ENCODE results near the gene MTA1.

MTA1 gene

DNA sequence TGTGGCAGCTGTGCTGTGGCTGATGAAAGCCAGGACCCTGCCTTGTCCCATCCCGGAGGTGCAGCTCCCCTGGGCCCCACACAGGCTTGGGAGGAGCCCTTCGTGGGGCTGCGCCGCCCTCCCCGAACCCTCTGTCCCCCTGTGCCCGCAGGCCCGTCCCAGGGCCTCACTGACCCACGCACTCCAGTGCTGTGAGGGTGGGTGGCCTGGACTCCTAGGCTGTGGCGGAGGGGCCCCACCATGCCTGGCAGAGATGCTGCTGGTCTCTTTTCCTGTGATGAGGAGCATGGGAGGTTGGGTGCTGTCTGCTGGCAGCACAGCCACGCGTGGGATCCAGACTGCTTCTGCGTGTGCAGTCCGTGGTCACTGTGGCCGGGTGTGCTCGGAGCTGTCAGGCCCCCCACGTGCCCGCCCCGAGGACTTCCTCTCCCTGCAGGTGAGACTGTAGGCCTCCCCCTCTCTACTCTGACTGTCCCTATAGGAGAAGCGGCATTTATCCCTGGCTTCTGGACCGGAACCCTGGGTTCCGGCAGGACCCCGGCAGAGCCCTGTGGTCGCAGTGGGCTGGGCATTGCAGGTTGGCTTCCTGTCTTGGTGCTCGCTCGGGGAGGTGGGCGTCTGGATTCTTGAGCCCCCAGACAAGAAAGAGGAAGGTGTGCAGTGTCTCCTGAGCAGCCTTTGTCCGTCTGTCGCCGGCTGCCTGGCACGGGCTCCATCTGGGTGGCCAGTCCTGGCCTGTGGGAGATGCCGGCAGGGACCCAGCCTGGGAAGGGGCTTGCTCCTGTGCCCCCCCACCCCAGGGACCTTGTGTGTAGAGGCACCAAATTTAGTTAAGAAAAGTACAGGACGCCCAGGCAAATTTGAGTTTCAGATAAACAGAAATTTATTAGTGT is 2.3 kb downstream of the MTA1 start:
- DNase-seq, result no peak

DNA sequence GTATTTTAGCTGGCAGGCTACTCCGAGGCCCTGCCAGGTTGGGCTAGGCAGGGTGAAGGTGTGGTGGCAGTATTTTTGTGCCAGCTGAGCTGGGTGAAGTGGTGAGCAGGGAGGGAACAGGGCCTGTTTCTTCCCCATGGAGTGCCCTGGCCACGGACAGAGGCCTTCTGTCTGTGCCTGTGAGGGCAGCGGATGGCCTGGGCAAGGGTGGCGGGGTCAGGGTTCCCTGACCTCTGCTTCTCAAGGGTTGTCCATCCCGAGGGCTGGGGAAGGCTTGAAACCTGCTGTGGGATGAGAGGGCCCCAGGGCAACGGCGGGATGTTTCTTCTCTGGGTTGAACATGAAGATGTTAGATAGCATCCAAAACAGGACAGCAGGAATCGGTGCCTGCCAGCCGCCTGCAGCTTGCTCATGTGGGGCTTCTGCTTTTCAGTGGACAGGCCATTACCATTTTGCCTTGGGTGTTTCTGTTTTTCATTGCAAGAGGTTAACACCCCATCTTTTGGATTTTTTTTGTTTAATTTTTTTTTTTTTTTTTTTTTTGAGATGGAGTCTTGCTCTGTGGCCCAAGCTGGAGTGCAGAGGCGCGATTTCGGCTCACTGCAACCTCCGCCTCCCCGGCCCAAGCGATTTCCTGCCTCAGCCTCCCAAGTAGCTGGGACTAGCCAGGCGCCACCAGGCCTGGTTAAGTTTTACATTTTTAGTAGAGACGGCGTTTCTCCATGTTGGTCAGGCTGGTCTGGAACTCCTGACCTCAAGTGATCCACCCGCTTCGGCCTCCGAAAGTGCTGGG is 3.3 kb downstream of the MTA1 start:
- DNase-seq, result no peak

DNA sequence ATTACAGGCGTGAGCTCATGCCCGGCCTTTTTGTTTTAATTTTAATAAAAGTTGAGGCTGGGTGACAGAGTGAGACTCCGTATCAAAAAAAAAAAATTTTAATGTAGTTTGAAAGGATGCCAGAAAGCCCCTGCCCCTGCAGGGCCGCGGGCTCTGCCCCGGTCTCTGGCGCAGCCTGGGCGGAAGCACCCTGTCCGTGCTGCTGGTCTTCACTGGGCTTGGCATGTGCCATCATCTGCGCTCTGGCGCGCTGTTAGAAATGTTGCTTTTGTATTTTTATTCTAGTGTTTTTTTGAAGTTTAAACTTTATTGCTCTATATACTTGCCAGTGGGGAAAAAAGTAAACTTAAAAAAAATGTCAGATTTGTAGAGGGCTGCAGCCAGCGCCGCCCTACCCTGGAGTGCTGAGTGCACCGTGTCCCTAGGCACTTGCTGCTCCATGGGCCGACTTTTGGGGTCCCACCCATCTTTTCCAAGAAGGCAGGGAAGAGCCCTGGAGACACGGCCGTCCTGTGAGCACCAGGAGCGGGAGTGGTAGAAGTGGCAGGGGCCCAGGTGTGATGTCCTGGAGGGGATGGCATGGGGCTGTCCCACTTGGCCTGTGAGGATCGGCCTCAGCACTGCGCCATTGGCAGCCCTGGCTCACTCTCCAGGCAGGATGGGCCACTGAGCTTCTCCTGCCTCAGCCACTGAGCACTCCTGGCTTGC is 4.0 kb downstream of the MTA1 start:
- DNase-seq, result no peak

DNA sequence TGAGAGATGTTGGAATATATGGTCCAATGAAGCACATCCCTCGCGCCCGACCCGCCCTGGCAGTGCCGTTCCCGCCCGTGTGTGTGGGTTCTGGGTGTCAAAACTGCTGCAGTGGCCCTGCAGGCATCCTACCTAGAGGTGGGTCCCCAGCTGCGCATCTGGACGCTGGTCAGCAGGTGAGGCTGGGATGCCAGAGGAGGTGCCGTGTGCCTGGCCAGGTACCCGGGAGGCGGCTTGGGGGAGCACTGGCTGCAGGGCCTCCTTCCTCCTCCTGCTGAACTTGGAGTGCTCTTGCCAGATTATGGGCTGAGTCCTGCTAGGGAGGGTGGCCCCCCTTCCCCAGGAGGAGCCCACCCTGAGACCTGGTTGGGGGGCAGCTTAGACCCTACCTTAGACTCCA is 5.2 kb downstream of the MTA1 start:
- DNase-seq, result no peak

DNA sequence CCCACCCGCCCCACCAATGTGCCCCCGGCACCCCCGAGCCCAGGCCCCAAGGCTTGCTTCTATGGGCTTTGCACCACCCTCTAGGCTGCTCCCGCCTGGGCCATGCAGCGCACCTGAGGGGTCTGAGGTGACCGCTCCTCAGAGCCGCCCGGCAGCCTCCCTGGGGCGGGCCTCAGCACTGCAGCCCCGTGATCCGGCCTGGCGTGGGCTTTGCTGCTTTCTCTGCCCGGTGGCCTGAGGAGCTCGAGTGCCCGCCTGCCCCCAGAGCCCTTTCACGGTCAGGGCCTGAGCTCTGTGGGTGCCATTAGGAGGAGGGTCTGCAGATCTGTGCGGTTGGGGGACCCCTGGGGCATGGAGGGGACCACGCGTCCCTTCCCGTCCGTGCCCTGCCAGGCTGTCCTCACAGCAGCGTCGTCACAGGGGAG is 6.2 kb downstream of the MTA1 start:
- DNase-seq, result no peak

DNA sequence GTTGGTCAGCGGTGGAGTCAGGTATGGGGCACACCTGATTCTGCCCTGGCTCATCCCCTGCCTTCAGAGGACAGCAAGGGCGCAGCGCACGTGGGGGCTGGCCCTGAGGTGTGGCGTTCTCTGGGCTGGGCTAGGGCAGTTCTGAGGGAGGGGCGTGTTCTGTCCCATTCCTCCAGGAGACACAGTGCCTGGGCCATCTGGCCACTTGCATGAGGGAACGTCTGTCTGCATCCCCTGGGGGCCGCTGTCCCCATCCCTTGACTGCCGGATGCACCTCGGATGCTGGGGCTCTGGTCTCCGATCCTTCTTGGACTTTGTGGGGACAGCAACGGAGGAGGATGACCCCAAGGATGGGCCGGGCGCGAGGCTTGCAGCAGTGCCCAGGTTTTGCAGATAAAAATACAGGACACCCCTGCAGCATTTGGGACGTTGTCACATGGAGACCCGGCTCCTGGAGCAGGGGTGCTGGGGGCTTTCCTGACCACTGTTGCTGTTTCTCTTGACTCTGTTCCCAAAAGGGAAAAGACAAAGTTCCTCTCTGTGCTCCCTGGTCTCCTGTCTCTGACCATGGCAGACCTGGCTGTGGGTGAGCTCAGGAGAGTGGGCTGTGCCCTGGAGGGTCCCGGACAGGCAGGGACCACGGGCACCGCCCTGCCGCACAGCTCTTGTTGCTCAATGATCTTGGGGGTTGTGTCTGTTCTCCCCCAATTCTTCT is 6.9 kb downstream of the MTA1 start:
- no peak for DNase-seq

DNA sequence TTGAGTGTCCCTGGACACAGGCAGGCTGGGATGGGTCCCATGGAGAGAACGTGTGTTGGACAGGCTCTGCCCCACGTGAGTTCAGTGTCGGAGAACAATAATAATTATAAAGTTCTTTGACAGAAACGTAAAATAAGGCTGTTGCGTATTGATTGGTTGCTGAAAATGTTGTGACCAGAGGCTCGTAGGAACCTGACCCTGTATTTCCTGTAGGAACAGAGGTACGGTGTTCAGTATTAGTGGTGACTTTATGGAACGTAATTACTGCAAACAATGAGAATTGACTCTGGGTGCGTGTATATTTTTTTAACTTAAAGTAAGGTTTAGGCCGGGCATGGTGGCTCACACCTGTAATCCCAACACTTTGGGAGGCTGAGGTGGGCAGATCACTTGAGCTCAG is 7.8 kb downstream of the MTA1 start:
- DNase-seq, result no peak

DNA sequence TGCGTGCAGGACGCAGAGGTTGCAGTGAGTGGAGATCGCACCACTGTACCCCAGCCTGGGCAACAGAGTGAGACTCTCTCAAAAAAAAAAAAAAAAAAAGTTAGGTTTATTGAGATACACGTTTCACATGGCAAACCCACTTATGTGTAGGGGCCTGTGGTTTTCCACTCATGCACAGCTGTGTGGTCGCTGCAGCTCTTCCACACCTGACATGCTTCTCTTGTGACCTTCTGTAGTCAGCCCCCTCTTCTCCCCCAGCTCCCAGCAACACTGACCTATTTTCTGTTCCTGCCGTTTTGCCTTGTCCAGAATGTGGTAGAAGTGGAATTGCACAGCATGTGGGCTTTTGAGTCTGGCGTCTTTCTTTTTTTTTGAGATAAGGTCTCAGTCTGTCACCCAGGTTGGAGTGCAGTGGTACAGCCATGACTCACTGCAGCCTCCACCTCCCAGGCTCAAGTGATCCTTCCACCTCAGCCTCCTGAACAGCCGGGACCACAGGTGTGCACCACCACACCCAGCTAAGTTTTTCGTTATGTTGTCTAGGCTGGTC is 8.4 kb downstream of the MTA1 start:
- no peak for DNase-seq

DNA sequence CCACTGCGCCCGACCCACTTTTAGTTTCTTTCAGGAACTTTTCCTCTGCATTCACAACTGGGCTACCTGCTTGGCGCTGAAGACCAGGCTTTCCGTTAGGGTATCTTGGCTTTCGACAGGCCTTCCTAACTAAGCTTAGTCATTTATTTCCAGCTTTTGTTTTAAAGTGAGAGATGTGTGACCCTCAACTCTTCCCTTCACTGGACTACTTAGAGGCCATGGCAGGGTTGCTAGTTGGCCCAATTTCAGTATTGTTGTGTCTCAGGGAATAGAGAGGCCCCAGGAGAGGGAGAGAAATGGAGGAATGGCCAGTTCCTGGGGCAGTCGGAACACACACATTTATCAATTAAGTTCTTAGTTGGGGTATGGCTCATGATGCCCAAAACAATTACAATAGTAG is 10.4 kb downstream of the MTA1 start:
- no peak for DNase-seq

DNA sequence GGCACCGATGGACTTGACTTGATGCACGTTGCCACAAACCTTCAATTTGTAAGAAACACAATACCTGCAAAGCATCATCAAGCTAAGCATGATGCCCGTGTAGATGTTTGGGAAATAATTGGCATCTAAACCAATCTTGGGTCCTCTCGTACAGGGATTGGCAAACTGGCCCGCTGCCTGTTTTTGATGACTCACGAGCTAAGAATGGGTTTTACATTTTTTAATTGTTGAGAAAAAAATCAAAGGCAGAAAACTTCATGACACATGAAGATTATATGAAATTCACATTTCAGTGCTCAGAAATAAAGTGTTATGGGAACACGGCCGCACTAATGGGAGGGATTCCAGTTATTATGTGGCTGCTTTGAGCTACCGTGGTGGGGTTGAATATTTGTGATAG is 10.9 kb downstream of the MTA1 start:
- DNase-seq, result no peak

DNA sequence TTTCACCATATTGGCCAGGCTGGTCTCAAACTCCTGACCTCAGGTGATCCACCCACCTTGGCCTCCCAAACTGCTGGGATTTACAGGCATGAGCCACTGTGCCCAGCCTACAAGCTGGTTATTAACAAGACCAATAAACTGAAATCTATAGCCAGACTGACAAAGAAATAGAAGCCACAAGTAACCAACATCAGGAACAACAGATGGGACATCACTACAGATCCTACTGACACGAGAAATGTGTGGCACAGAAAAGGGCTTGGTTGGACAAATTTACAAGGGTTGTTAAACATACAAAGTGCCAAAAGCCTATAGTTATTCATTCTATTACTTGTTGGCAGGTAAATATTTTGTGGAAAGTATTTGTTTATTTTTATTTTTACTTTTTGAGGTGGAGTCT is 11.6 kb downstream of the MTA1 start:
- DNase-seq, result no peak

DNA sequence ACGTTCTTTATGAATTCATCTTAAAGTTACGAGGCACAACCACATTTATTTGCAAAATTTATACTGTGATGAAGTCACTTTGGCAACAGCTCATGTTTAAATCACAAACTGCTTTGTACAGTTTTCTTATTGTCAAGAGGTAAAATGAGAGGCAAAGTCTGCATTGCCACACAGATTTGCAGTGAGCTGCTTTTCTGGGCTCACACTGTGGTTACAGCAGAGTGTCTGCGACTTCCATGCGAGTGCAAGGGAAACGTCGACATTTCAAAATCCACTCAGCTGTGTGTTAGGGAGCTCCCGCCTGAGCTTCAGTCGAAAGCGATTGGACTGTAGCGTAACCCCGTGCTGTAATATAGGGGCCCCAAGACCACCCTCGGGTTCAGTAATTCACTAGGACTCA is 13.0 kb downstream of the MTA1 start:
- DNase-seq, result no peak

DNA sequence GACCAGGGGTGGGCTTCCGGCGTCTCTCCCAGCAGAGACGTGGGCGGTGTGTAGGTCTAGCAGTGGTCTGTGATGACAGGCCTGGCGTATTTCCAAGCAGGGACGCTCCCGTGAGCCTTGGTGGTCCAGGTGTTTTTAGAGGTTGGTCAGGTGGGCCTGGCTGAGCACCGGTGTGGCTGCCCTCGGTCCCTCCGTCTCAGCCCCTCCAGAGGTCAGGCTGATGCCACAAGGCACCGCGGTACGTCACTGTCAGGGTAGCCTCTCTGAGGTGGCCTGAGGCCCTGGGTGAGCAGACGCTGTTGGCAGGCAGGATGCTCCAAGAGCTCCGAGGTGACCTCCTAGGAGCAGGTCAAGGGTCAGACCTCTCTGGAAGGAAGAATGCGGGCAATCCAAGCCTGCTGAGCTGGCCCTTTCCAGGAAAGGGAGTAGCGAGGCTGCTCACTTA is 13.6 kb downstream of the MTA1 start:
- DNase-seq, result no peak

DNA sequence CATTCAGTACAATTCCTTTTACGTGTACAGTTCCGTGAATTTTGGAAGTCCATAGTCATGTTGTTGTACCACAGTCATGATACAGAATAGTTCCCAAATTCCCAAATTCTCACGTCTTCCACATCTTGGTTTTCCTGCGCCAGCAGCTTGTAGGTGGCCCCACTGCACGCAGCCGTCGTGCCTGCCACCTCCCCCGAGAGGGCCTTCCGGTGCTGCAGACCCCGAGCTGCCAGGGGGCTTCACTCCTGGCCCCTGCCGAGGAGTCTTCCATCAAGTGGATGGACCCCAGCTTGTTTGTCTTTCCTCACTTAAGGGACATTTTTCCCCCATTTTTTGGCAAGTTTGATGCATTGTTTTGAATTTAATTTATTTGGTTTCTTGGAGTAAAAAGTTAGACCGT is 16.8 kb downstream of the MTA1 start:
- DNase-seq, result no peak

DNA sequence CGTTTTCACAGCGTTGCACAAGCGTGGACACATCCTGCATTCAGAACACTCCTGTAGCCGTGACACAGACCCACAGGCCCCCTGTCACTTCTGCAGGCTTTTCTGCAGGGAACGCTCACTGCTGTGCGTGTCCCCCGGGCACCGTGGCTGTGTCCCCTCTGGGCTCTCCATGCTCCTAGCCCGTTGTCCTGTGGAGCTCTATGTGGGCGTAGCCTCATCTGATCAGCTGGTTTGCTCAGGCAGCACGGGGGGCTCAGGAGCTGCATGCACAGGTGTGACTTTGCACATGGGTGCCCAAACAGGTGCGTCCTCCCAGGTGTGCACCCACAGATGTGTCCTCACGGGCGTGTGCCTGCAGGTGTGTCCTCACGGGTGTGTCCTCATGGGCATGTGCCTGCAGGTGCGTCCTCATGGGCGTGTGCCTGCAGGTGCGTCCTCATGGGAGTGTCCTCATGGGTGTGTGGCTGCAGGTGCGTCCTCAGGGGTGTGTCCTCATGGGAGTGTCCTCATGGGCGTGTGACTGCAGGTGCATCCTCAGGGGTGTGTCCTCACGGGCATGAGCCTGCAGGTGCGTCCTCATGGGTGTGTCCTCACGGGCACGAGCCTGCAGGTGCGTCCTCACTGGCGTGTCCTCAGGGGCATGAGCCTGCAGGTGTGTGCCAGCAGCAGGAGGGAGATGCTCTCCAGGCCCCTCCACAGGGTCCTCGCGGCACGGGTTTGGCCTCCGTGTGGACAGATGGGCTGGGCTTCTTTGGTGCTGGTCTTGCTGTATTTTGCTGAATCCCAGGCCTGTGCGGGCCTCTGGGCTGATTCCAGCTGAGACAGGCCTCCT is 17.5 kb downstream of the MTA1 start:
- no peak for DNase-seq

DNA sequence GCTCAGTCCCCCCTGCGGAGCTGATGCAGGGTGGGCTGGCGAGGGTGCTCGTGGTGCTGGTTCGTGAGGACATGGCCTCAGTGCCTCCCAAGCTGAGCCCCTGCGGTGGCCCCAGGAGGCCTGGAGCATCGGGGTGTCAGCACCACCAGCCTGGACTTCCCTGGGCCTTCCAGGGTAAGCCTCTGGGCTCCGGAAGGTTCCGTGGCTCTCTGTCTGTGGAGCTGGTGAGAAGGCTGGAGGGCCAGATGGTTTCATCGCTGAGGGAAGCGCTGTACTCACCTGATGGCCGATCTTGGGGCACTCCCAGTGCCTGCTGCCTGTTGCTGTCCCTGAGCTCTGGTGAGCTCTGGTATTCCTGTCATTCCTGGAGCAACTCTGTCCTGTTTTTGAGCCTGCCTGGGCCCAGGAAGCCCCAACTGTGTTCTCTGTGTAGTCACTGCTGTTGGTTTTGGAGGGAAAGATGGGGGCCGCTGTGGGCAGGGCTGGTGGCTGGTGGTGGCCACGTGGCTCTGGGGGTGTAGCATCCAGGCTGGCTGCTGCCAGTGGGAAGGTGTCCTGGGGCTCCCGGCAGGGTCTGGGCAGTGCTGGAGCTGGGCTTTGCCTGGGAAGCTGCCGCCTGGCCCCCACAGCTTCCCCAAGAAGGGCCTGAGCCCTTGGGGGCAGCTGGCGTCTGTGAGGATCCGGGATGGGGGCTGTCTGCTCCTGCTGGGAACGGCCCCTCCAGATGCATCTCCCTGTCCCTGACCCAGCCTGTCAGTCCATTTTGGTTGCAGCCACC is 18.3 kb downstream of the MTA1 start:
- DNase-seq, result no peak

DNA sequence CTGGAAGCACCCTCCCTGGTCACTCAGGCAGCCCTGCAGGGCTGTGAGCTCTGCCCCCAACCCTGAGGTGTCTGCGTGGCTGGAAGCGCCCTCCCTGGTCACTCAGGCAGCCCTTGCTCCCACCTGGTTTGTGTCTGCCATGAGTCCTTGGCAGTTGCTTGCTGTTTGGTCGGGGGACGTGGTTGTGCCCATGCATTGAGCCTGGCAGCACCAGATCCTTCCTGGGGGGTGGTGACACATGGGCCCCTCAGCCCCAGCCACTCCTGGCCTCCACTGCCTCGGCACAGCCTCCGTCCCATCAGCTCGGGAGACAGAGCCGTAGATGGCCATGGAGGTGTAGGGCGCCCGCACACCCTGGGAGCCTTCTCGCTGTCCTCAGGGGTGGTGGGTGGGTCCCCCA is 19.6 kb downstream of the MTA1 start:
- no peak for DNase-seq

DNA sequence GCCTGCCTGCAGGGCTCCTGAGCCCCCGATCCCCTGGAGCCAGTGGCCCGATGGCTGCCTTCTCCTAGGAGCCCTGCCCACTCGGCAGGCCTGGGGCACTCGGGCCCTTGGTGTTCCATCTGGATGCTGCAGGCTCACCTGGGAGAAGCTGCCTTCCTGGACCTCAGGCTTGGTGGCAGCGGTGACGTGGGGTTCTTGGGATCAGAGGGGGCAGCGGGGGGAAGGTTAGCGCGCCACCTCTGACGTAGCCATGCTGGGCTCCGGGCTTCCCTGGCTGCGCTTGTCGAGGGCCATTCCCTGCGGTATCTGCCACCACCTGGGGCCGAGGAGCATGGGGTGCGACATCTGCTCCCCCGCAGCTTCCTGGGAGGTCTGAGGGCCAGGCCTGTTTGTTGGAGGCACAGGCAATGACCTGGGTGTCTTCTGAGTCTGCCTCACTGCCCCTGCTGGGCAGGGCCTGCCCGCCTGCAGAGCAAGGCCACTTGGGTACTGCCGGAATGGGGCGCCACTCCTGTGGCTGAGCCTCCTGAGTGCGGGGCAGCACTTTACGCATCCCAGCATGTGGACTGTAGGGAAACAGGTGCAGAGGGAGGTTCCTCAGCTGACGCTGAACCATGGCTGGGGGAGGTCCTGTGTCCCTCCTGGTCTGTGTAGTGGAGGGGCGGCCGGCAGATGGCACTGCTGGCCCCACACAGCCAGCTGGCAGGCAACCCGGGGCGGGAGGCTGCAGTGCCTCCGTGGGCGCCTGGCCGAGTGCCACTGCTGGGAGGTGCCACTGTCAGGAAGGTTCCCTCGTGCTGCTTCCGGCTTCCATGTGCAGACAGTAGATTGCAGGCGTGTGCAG is 20.3 kb downstream of the MTA1 start:
- no peak for DNase-seq

Measured in nucleus accumbens (tissue), 56 donors.